LNCaP clone FGC (cell line): ENCODE data around the gene PCTP.
A peak's percentile ranks its signal among the peaks of the same experiment; 100 is the strongest.

Experiments
- DNase-seq: peaks from one replicate; pipeline ENCODE4 v3.0.0-alpha.2; 2011; ENCODE audit warnings: low read depth
- H3K4me3 ChIP-seq: 2 replicates; pipeline ENCODE4 v1.5.1; 2011; ENCODE audit warnings: mild to moderate bottlenecking, low read depth, low read length, control low read depth
- CTCF ChIP-seq: IDR thresholded peaks from 2 replicates; pipeline ENCODE4 v1.5.1; 2012; ENCODE audit warnings: mild to moderate bottlenecking; ENCODE audit not compliant: control insufficient read depth, insufficient read depth; ENCODE audit errors: extremely low read depth

PCTP gene

GRCh38 chr17:55727920-55728319, 22.9 kb upstream of the PCTP start:
- DNase-seq, result no peak
- no peak for TF ChIP-seq CTCF

GRCh38 chr17:55728361-55728760, 22.5 kb upstream of the PCTP start:
- no peak overlapping the region for H3K4me3 ChIP-seq
- no peak for DNase-seq
- no peak for TF ChIP-seq CTCF

More at GRCh38 chr17:55727920-55728319, 22.9 kb upstream of the PCTP start:
- no peak overlapping the region for H3K4me3 ChIP-seq

- no peak overlapping the region for H3K4me3 ChIP-seq
- no peak for TF ChIP-seq CTCF
- no peak for DNase-seq
These were observed 22.0 kb upstream of the PCTP start for GRCh38 chr17:55728833-55729232.

GRCh38 chr17:55729484-55729883, 21.4 kb upstream of the PCTP start:
- no peak overlapping the region for H3K4me3 ChIP-seq
- no peak for DNase-seq
- no peak for TF ChIP-seq CTCF

- no peak overlapping the region for H3K4me3 ChIP-seq
- no peak for TF ChIP-seq CTCF
- DNase-seq, result no peak
These were observed 20.5 kb upstream of the PCTP start for GRCh38 chr17:55730380-55730779.

- peak; percentile 57 for DNase-seq
- no peak for TF ChIP-seq CTCF
- H3K4me3 ChIP-seq, result no peak overlapping the region
These were observed 20.0 kb upstream of the PCTP start for GRCh38 chr17:55730808-55731207.

- DNase-seq, result no peak
- no peak overlapping the region for H3K4me3 ChIP-seq
- TF ChIP-seq CTCF, result no peak
These were observed 19.1 kb upstream of the PCTP start for GRCh38 chr17:55731586-55732250.
